Measurements from ENCODE around the gene NFIX. TPM values are rescaled to one million over a fixed set of nuclear protein-coding genes. Genes with fewer than 3 reads are reported as not detected.
"Not testable (repeated sequence)": the region's sequence is repeated elsewhere in the genome, so short reads cannot be mapped to it uniquely, and the experiment has no call there.

NFIX gene
- total RNA-seq, 2 donors from 2014 or later: 117 to 133 TPM

DNA sequence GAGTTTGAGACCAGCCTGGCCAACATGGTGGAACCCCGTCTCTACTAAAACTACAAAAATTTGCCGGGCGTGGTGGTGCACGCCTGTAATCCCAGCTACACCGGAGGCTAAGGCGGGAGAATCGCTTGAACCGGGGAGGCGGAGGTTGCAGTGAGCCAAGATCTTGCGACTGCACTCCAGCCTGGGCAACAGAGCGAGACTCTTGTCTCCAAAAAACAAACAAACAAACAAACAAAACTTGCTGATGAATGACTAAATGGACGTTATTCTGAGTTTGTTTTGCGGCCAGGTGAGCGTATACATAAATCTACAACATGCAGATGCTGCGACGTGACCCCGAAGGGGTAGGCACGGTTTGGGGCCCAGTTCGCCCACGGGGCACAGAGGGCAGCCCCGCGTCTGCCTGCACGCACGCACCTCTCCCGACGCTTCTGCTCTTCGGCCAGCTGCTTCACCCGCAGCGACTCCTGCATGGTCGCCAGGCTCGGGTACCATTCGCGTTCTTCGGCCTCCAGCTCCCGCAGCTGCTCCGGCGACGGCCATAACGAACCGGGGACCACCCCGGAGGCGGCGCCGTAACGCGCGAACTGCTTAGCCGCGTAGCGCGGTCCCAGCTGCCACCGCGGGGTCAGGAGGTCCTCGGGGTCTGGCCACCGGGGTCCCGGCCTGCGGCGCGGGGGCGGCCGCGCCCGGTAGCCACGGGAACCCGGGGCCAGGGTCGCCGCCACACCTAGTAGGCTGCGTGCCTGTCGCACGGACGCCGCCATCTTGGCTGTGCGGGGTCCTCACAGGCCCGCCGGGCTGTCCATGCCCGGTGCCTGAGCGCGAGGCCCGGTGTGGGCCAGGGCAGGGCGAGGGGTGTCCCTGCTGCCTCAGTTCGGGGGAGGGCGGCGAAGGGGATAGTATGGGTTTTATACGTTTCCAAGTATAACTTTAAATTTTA is 38.6 kb upstream of the NFIX start, which contains the start of gene GADD45GIP1:
Gene GADD45GIP1, minus strand, starts transcription at position 778 of the 943 bp plus-strand sequence. Its CDS starts 11 bp downstream, at position 767.
- DNase-seq (peak; percentile 84), ATAC-seq (peak; percentile 94 to 96)
- intact Hi-C loops (cut with DNase I): no loop called here

- intact Hi-C loops (cut with DNase I); DNase-seq: not testable (repeated sequence)
- ATAC-seq: peak in 1 of 2 donors; percentile 2
Measured at GRCh38 chr19:12957389-12957952, 37.8 kb upstream of the NFIX start.

- intact Hi-C loops (cut with DNase I): no loop called here
- no peak for DNase-seq
- ATAC-seq: no peak
Measured at GRCh38 chr19:12959481-12959880, 35.8 kb upstream of the NFIX start.

DNA sequence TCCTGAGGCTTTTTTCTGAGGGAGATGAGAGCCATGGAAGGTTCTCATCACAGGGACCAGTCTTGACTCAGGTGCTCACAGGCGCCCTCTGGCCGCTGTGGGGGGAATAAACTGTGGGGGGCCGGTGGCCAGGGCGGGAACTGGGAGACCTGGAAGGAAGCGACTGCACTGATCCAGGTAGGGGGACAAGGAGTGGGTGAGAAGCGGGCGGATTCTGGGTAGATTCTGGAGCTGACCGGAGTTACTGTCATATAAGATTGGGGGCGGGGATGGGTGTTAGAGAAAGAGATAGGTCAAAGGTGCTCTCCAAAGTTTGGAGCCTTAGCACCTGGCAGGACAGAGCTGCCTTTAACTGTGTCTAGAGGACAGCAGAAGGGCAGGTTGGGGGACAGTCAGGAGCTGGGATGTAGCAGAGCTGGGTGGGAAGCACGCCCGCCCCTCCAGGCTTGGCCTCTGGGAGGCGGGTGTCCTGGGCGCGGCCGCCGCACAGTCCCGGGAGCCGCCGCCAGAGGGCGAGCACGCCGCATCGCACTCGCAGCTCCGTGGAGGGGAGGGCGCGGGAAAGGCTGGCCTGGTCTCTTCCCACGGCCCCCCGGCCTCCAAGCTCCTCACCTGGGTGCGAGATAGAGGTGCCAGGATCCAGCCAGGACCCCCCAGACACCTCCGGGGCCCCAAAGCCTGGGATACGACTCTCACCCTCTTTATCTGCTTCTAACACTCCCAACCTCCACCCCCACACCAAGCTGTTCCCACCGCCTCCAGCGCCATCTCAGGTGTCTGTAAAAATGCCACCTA is 30.1 kb upstream of the NFIX start:
- DNase-seq (peak; percentile 82), ATAC-seq (peak; percentile 93 to 96)
- intact Hi-C loops (cut with DNase I): no loop called here

DNA sequence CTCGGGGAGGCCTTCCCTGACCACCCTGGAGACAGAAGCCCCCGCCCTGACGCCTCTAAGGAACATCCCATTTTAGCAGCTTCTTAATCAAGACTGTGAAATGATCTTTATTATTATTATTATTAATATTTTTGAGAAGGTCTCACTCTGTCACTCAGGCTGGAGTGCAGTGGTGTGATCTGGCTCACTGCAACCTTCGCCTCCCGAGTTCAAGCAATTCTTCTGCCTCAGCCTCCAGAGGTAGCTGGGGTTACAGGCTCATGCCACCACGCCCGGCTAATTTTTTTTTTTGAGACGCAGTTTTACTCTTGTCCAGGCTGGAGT is 29.5 kb upstream of the NFIX start:
- intact Hi-C loops (cut with DNase I): no loop called here
- DNase-seq: no peak
- no peak for ATAC-seq

DNA sequence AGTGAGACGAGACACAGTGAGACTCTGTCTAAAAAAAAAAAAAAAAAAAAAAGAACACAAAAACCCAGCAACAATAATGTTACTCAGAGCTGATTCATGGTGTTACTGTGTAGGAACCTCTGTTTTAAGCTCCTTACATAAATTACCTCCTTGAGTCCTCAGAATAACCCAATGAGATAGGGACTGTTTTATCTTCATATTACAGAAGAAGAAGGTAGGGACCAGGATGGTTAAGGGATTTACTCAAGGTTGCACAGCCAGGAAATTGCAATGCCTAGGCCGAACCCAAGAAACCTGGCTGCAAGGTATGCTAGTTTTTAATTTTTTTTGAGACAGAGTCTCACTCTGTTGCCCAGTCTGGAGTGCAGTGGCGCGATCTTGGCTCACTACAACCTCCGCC is 27.4 kb upstream of the NFIX start:
- DNase-seq: no peak
- intact Hi-C loops (cut with DNase I): no loop called here
- no peak for ATAC-seq

DNA sequence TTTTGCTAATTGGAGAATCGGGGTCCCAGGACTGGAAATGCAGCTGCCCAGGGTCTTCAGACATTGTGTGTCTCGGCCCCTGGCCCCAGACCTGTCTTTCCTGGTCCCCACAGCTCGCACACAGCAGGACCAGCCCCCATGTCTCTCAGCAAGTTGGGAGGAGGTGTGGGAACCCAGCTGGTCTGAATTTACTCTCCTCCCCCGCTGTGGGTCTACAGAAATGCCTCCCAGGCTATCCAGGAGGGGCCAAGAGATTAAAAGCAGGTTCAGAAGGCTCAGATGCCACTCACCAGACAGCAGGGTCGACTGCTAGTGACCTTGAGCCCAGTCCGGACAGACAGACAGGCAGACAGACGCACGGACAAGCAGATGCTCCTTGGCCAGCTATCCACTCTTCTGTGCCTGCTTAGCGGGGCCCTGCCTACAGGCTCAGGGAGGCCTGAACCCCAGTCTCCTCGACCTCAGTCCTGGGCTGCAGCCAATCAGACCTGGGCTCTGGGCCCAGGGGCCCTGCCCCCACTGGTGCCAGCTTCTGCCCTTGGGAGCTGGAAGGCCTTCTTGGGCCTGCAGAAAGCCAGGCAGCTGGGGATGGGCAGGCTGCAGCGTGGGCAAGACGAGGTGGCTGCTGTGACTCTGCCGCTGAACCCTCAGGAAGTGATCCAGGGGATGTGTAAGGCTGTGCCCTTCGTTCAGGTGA is 25.8 kb upstream of the NFIX start, which contains the start of gene DAND5:
Gene DAND5, plus strand, starts transcription at position 285 of the 697 bp plus-strand sequence. Its CDS starts 85 bp downstream, at position 370.
- DNase-seq (peak; percentile 45), ATAC-seq (peak; percentile 50 to 77)
- intact Hi-C loops (cut with DNase I): no loop called here

DNA sequence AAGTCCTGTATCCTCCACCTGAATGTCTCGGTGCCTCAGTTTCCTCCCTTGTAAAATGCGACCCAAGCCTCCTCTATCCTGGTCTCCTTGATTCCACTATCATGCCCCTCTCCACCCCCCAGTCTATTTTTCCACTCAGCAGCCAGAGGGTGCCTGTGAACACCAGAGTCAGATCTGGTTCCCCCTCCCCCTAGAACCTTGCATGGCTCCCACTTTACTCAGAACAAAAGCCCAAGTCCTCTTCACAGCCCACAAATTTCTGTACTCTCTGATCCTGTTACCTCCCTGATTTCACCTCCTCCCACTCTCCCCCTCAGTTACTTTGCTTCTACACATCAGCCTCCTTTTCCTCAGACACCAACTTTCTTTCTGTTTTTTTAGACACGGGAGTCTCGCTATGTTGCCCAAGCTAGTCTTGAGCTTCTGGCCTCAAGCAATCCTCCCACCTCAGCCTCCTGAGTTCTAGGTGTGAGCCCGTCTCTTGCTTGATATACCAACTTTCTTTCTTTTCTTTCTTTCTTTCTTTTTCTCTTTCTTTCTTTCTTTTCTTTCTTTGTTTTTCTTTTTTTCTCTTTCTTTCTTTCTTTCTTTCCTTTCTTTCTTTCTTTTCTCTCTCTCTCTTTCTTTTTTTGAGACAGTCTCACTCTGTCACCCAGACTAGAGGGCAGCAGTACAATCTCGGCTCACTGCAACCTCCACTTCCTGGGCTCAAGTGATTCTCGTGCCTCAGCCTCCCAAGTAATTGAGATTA is 25.0 kb upstream of the NFIX start:
- DNase-seq (no peak), ATAC-seq (no peak)
- intact Hi-C loops (cut with DNase I): loop anchor here in 1 of 2 donors (10.0 kb wide), 1 partner anchor 615 kb away; no protein-coding TSS in a partner anchor

GRCh38 chr19:12973236-12973635 is 22.0 kb upstream of the NFIX start:
- ATAC-seq (no peak), DNase-seq (no peak)
- intact Hi-C loops (cut with DNase I): loop anchor here in 1 of 2 donors (10.0 kb wide), 1 partner anchor 612 kb away; no protein-coding TSS in a partner anchor

GRCh38 chr19:12974301-12975220 is 20.7 kb upstream of the NFIX start:
- no peak for DNase-seq
- intact Hi-C loops (cut with DNase I): loop anchor here (5.0 to 10.0 kb wide), 2 partner anchors 288 to 610 kb away; no protein-coding TSS in a partner anchor
- ATAC-seq: no peak

GRCh38 chr19:12975221-12975741 is 20.0 kb upstream of the NFIX start:
- ATAC-seq (no peak), DNase-seq (no peak)
- intact Hi-C loops (cut with DNase I): loop anchor here (5.0 to 10.0 kb wide), 2 partner anchors 287 to 610 kb away; no protein-coding TSS in a partner anchor

GRCh38 chr19:12976109-12976508 is 19.2 kb upstream of the NFIX start:
- not testable (repeated sequence) for ATAC-seq, DNase-seq
- intact Hi-C loops (cut with DNase I): loop anchor here (5.0 to 10.0 kb wide), 2 partner anchors 286 to 609 kb away; no protein-coding TSS in a partner anchor

DNA sequence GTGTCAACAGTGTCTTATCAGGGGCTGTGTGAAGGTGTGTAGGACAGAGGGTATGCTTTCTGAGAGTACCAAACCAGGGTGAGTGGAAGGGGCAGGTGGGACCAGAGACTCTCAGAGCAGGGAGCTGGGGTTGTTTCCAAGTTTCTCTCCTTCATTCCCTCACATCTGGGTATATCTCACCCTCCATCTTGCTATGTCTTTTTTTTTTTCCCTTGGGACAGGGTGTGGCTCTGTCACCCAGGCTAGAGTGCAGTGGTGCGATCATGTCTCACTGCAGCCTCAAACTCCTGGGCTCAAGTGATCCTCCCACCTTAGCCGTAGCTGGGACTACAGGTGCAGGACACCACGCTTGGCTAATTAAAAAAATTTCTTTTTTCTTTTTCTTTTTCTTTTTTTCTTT is 15.3 kb upstream of the NFIX start:
- DNase-seq: no peak
- ATAC-seq: no peak
- intact Hi-C loops (cut with DNase I): loop anchor here (2.0 to 10.0 kb wide), 5 partner anchors 113 to 605 kb away; no protein-coding TSS in a partner anchor

DNA sequence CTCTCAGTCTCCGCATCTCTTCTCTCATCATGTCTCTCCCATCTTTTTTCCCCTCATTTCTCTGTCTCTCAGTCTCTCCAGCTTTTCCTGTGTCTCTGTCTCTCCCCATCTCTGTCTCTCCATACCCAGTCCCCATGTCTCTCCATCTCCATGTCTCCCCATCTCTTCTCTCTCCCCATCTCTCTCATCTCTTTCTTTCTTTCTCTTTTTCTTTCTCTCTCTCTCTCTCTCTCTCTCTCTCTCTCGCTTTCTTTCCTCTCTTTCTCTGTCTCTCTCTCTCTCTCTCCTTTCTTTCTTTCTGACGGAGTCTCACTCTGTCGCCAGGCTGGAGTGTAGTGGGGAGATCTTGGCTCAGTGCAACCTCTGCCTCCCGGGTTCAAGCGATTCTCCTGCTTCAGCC is 12.6 kb upstream of the NFIX start:
- ATAC-seq: no peak
- no peak for DNase-seq
- intact Hi-C loops (cut with DNase I): no loop called here

DNA sequence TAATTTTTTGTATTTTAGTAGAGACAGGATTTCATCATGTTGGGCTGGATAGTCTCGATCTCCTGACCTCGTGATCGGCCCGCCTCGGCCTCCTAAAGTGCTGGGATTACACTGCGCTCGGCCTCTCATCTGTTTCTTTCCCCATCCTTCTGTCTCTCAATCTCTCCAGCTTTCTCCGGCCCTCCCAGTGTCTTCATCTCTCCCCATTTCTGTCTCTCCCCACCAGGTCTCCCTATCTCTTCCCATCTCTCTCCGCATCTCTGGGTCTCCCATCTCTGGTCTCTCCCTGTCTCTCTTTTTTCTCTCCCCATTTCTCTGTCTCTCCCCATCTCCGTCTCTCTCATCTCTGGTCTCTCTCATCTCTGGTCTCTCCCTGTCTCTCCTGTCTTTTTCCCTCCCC is 12.2 kb upstream of the NFIX start:
- DNase-seq (no peak), ATAC-seq (no peak)
- intact Hi-C loops (cut with DNase I): no loop called here

DNA sequence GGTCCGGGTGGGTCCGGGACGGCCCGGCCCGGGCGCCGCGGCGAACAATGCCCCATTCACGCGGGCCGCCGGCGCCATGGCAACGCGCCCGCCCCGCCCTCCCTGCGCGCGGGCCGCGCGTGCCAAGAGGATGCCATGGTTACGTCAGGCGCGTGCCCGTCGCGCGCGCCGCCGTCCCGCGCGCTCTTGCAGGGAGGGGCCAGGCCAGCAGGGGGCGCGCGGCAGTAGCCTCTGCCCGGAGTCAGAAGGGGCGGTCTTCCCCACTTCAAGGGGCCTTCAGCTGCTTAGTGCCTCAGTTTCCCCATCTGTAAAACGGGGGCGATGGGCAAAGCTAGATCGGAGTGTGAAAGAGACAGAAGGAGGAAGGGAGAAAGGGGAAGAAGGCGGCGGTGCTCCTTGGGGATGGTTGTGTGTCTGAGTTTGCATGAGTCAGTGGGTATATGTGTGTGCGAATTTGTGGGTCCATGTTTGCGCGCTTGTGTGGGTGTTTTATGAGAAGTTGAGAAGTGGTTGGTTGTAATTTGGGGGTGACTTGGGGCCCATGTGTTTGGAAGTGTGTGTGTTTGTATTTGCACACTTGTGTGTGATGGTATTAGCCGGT is 11.6 kb upstream of the NFIX start:
- ATAC-seq (peak; percentile 87 to 90), DNase-seq (peak; percentile 84)
- intact Hi-C loops (cut with DNase I): no loop called here
